GM18526 (cell line): ENCODE measurements around the gene DCAF8.
A peak's percentile ranks its signal among the peaks of the same experiment; 100 is the strongest.

Source experiments
- POLR2A ChIP-seq: IDR thresholded peaks from 3 replicates; pipeline ENCODE4 v1.6.1; 2011; ENCODE audit not compliant: insufficient read length; ENCODE audit errors: extremely low read depth

Gene DCAF8

GRCh38 chr1:160261893-160262794 is at the start of gene DCAF8:
Gene DCAF8 (minus strand): TSS chr1:160262549. CDS start chr1:160244008, 18,541 bp downstream.
- TF ChIP-seq POLR2A, result peak; percentile 95

DNA sequence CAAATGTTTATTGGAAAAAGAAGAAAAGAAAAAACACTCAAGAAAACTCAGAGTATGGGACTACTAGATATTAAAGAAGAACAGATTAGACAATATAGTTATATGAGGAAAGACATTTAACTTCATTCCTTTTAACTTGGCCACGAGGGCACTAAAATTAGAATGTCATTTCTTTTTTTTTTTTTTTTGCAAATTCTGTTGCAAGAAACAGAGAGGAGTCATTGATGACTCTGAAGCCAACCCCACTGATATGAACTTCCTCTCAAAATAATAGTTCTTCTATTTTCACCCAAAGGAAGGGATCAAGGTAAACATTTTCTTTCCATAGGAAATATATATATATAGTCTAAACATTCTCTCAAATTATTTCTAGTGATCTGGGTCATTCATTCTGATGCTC is 47.2 kb upstream of the DCAF8 start:
- no peak for TF ChIP-seq POLR2A

DNA sequence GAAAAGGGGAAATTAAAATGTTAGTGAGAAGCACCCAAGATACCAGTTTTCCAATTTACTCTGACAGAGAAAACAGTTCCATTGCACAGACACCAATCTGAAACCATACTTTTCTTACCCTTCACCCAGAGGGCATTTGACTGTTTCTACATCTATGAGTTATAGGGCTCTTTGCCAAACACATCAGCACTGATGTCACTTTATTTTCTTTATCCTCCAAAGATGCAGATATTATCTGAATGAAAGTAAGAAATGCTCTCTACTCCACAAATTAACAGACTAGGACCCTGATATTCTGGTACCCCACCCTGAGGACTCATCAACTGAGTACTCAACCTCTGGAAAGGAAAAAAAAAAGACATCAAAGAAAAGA is 46.8 kb upstream of the DCAF8 start:
- no peak for TF ChIP-seq POLR2A

- TF ChIP-seq POLR2A, result no peak
Measured at GRCh38 chr1:160308451-160309184, 46.3 kb upstream of the DCAF8 start.

- no peak for TF ChIP-seq POLR2A
Measured at GRCh38 chr1:160307118-160307791, 44.9 kb upstream of the DCAF8 start.

DNA sequence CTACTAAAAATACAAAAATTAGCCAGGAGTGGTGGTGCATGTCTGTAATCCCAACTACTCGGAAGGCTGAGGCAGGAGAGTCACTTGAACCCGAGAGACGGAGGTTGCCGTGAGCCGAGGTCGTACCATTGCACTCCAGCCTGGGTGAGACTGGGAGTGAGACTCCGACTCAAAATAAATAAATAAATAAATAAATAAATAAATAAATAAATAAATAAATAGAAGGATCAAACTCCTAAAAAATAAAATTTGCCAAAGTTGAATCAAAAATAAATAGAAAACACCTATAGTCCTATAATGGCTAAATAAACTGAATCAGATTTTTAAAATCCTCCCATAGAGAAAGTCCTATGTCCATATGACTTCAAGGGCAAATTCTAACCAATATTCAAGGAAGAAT is 37.8 kb upstream of the DCAF8 start:
- no peak for TF ChIP-seq POLR2A

DNA sequence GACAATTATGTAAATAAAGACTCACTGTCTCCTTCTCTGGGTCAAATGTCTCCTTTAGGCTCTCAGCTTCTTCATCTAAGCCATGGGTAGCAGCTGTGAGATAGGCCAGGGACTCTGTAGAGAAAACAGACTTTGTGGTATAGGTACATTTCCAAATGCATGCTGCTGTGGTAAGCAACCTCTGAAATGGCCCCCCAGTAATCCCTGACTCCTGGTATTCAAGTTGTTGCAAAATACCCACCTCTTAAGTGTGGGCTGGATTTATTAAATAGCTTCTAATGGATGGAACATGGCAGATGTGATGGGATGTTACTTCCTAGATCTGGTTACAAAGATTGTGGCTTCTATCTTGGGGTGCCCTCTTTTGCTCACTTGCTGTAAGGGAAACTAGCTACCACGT is 33.7 kb upstream of the DCAF8 start:
- no peak for TF ChIP-seq POLR2A

DNA sequence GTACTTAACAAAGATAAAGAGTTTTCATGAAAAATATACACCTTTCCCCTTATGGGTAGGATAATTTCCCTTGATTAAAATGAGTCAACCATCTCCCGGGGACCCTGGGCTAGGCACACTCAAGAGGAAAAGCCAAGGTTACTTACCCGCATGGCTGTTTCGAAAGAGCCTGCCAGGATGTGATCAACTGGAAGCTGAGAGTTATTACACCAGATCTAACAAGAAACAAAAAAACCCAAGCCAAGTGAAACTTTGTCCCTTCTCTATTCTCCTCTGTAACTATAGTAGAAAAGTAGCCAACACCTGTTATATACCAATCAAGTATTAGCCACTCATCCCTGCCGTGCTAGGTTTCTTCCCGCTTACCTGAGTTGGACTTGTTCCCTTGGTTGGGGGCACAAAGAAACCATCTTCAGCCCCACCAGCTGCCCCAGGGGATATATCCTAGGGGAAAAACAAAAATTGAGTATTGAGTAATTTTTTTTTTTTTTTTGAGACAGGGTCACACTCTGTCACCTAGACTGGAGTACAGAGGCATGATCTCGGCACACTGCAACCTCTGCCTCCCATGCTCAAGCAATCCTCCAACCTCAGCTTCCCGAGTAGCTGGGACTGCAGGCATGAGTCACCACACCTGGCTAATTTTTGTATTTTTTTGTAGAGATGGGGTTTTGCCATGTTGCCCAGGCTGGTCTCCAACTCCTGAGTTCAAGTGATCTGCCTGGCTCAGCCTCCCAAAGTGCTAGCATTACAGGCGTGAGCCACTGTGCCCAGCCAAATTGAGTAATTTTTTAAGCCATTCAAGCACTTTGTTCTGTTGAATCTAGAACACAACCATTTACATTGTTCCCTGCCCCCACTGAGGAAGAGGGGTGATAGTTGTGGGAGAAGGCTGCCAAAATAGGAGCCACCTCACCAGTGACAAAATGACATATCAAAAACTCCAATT is 30.9 kb upstream of the DCAF8 start:
- TF ChIP-seq POLR2A, result no peak

- TF ChIP-seq POLR2A, result no peak
Measured at GRCh38 chr1:160291248-160292220, 29.2 kb upstream of the DCAF8 start.

- no peak for TF ChIP-seq POLR2A
Measured at GRCh38 chr1:160285506-160285905, 23.2 kb upstream of the DCAF8 start.

DNA sequence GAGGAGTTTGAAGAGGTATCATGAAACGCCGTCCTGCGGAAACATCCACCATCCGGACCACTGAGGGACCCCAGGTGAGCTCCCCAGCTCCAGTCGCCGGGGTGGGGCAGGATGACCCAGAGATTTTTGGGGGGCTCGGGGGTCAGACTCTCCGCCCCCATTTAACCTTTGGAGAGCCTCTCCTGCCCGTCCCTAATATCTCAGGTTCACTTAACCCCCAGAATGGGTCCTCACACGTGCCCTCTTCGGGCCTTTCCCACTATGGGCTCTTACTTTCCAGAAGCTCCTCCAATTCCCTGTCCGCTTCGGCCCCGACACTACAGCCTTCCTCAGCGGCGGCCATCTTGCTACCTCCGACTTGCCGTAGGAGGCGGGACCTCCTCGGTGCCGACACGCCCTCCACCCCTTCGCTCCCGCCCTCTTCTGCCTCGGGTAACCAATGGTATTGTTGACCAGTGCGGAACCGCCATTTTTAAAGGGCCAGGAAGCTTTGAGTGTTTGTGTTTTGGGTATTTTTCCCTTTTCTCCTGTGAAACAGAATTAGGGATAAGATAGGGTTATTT is 22.5 kb upstream of the DCAF8 start, which contains the start of gene PEX19:
TSS of gene PEX19 (minus strand) at position 352 of the 563 bp plus-strand sequence. CDS start at position 343, 9 bp downstream.
- peak; percentile 86 for TF ChIP-seq POLR2A

- TF ChIP-seq POLR2A, result no peak
Measured at GRCh38 chr1:160284220-160284781, 22.0 kb upstream of the DCAF8 start.

- no peak for TF ChIP-seq POLR2A
Measured at GRCh38 chr1:160282807-160283206, 20.5 kb upstream of the DCAF8 start.

DNA sequence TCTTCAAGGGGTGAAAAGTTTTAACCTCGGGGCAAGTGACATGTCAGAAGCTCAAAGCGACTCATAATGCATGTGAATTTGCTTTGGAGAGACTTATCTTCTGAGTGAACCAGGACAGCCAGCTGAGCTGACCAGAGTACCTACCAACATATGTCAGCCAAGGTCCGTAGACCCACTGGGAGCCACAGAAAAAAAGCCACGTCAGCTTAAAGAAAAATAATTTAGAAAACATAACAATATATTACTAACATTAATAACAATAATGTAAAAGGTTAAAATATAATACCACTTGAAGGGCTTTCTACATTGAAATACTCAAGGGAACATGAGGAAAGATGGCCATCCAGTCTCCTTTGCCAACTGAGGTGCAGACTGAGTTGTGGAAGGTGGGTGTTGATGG is 15.6 kb upstream of the DCAF8 start:
- no peak for TF ChIP-seq POLR2A
